Progenitor cell of endocrine pancreas (in vitro differentiated cells): Measurements from ENCODE around the gene TBC1D8. TPM values are rescaled to one million over a fixed set of nuclear protein-coding genes. Genes with fewer than 3 reads are reported as not detected.

Source experiments
- DNase-seq: peaks from one replicate; pipeline ENCODE4 v3.0.0; 2021; ENCODE audit warnings: low spot score; ENCODE audit not compliant: unreplicated experiment
- H3K27ac Mint-ChIP-seq: 2 replicates; pipeline ENCODE4 v1.8.0; 2021; ENCODE audit warnings: mild to moderate bottlenecking, moderate library complexity, mixed read lengths
- H3K27me3 Mint-ChIP-seq: 2 replicates; pipeline ENCODE4 v1.8.0; 2021; ENCODE audit warnings: mixed read lengths
- H3K36me3 Mint-ChIP-seq: 2 replicates; pipeline ENCODE4 v1.8.0; 2022; ENCODE audit warnings: mixed read lengths; ENCODE audit not compliant: insufficient read depth
- H3K4me1 Mint-ChIP-seq: 2 replicates; pipeline ENCODE4 v1.8.0; 2021; ENCODE audit warnings: low read depth, mixed read lengths
- H3K4me3 Mint-ChIP-seq: 2 replicates; pipeline ENCODE4 v1.8.0; 2021; ENCODE audit warnings: low read depth, mild to moderate bottlenecking, moderate library complexity, mixed read lengths
- H3K9me3 Mint-ChIP-seq: 2 replicates; pipeline ENCODE4 v1.8.0; 2021; ENCODE audit warnings: low read depth, mixed read lengths
- total RNA-seq: library from RNA; stranded (reverse); gene quantifications from 2 replicates; pipeline ENCODE4 v1.2.1, GENCODE V29; 2021
- TF ChIP-seq, protein P1 (sequence below): fragments of 200-600 bp; sonication (generic); IDR thresholded peaks from one replicate; pipeline ENCODE4 v1.5.0; 2021; ENCODE audit warnings: antibody characterized with exemption, mild to moderate bottlenecking; ENCODE audit not compliant: unreplicated experiment

The TBC1D8 gene
- total RNA-seq, 1 donor from 2014 or later = 34.8 TPM

DNA sequence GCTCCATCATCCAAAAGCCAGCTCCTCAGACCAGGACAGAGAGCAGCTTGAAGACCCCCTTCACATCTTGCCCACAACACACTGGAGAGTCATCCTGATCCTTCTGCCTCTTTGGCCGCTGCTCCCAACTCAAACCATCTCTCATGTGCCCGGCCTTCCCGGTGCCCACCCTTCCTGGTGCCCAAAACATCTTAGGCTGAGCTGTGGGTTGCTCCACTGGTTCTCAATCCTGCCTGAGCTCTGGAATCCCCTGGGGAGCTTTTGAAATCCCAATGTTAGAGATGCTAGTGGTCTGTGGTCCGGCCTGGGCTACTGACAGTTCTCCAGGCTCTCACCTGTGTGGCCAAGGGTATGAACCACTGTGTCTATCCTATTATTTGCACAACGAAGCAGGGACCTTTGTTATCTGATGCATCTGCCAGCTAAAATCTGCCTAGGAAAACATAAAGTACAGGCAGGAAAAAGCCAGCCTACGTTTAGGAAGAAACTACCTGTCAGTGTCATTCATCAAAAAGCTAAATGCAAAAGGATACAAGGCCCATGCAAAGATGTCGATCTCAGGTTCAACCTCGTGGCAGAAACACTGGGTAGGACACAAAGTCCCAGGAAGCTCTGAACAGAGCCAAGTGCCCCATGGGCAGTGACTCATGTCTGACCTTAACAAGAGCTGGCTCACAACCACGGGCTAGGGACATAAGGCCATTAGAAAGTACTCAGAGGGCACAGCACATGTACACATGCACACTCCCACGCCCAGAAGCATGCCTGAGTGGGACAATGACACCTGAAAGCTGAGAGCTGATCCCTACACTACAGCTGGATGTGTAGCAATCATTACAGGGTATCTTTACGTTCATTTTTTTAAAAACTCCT, 30.8 kb downstream of the TBC1D8 start:
- H3K4me1 Mint-ChIP-seq = peaks cover 17% of the 10 kb centered on the region

GRCh38 chr2:101119431-101119830, 31.8 kb downstream of the TBC1D8 start:
- Mint-ChIP-seq H3K27ac (no peak overlapping the region), H3K4me3 (no peak overlapping the region), H3K27me3 (no peaks in the 10 kb centered on the region), H3K36me3 (no peaks in the 10 kb centered on the region), H3K4me1 (peaks cover 16% of the 10 kb centered on the region), H3K9me3 (no peaks in the 10 kb centered on the region)
- no peak for DNase-seq
- TF ChIP-seq, protein P1, sequence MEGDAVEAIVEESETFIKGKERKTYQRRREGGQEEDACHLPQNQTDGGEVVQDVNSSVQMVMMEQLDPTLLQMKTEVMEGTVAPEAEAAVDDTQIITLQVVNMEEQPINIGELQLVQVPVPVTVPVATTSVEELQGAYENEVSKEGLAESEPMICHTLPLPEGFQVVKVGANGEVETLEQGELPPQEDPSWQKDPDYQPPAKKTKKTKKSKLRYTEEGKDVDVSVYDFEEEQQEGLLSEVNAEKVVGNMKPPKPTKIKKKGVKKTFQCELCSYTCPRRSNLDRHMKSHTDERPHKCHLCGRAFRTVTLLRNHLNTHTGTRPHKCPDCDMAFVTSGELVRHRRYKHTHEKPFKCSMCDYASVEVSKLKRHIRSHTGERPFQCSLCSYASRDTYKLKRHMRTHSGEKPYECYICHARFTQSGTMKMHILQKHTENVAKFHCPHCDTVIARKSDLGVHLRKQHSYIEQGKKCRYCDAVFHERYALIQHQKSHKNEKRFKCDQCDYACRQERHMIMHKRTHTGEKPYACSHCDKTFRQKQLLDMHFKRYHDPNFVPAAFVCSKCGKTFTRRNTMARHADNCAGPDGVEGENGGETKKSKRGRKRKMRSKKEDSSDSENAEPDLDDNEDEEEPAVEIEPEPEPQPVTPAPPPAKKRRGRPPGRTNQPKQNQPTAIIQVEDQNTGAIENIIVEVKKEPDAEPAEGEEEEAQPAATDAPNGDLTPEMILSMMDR = no peak

More for the DNA sequence above, 30.8 kb downstream of the TBC1D8 start:
- Mint-ChIP-seq H3K27ac (peak overlapping the region; percentile 60), H3K27me3 (no peaks in the 10 kb centered on the region), H3K36me3 (no peaks in the 10 kb centered on the region), H3K4me3 (no peak overlapping the region), H3K9me3 (no peaks in the 10 kb centered on the region)
- no peak for DNase-seq
- TF ChIP-seq, protein P1 = no peak

DNA sequence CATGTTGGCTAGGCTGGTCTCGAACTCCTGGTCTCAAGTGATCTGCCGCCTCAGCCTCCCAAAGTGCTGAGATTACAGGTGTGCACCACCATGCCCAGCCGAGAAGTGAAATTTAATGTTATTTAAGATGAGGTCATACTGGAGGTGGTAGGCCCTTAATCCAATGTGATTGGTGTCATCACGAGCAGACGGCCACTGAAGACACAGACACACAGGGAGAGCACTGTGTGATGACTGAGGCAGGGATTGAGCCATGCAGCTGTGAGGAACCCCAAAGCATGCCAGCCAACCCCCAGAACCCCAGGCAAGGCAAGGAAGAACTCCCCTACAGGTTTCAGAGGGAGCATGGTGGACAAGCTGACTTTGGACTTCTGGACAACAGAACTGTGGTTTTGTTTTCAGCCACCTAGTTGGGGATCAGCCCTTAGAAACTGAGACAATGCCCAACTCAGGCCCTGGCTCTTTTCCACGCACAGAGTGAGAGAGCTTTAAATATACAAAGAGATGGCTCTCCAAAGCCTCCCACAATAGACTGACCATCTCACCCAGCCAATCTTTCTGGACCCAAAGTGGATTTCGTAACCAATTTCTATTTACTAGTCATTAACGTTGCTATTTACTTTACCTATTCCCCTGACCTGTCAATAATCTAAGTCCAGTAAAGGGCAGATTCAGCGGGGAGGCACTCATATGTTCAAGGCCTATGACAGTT, 34.2 kb downstream of the TBC1D8 start:
- Mint-ChIP-seq H3K4me1 (peaks cover 36% of the 10 kb centered on the region), H3K4me3 (no peak overlapping the region), H3K27ac (peak overlapping the region; percentile 45), H3K36me3 (no peaks in the 10 kb centered on the region), H3K27me3 (no peaks in the 10 kb centered on the region), H3K9me3 (no peaks in the 10 kb centered on the region)
- DNase-seq = no peak
- TF ChIP-seq, protein P1 = no peak

DNA sequence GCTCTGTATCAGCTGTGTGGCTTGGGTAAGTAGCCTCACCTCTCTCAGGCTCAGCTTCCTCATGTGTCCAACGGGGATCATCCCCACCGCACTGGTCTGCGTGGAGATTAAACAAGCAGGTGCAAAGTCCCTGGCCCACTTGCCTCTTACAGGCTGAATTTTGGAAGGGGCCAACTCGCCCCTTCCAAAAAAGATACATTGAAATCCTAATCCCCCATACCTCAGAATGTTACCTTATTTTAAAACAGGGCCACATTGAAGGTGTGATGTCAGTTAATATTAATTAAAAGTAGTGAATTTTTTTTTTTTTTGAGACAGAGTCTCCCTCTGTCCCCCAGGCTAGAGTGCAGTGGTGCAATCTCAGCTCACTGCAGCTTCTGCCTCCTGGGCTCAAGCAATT, 34.8 kb downstream of the TBC1D8 start:
- Mint-ChIP-seq H3K36me3 (no peaks in the 10 kb centered on the region), H3K9me3 (no peaks in the 10 kb centered on the region), H3K27me3 (no peaks in the 10 kb centered on the region), H3K4me3 (no peak overlapping the region), H3K27ac (no peak overlapping the region), H3K4me1 (peaks cover 38% of the 10 kb centered on the region)
- DNase-seq = no peak
- TF ChIP-seq, protein P1 = no peak

GRCh38 chr2:101115664-101116063, 35.5 kb downstream of the TBC1D8 start:
- H3K36me3 Mint-ChIP-seq = no peaks in the 10 kb centered on the region
- no peaks in the 10 kb centered on the region for H3K9me3 Mint-ChIP-seq
- H3K27me3 Mint-ChIP-seq = no peaks in the 10 kb centered on the region
- TF ChIP-seq, protein P1 = no peak
- no peak for DNase-seq
- H3K4me3 Mint-ChIP-seq = no peak overlapping the region
- H3K27ac Mint-ChIP-seq = no peak overlapping the region
- H3K4me1 Mint-ChIP-seq = peaks cover 38% of the 10 kb centered on the region
